HG03565 (cell line): ENCODE measurements around the gene KIF5B.

ENCODE experiments used
- ATAC-seq: cut with Tn5 transposase; IDR thresholded peaks from one replicate; pipeline ENCODE4 v1.9.1; 2021; ENCODE audit warnings: mild to moderate bottlenecking, moderate library complexity; ENCODE audit not compliant: unreplicated experiment

The KIF5B gene

DNA sequence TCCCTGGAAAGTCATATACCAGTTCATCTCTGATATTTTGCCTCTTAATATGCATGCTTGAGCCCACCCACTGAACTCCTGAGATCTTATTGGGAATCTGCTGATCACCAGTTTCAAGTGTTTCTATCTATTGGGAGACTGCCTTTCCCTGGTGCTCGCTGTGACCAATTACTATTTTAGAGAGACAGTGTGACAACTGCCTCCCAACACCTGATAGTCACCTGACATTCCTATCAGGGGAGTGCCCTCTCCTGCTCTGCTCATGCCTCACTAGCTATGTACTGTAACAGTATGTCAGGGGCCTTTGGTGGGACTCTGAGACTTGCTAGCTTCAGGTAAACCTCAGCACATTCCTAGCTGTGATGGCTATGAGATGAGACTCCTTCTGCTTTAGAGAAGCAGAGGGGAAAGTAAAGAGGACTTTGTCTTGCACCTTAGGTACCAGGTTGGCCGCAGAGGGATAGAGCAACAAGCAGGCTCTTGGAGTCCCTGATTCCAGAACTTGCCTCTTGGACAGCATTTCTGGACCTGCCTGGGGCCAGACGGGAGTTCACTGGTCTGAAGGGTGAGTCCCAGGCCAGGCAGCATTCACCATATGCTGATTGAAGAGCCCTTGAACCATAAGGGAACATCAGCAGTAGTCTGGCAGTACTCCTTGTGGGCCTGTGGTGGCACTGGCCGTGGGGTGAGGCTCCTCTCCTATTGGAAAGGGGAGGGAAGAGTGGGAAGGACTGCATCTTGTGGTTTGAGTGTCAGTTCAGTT lies 93.2 kb downstream of the KIF5B start:
- ATAC-seq = no peak

DNA sequence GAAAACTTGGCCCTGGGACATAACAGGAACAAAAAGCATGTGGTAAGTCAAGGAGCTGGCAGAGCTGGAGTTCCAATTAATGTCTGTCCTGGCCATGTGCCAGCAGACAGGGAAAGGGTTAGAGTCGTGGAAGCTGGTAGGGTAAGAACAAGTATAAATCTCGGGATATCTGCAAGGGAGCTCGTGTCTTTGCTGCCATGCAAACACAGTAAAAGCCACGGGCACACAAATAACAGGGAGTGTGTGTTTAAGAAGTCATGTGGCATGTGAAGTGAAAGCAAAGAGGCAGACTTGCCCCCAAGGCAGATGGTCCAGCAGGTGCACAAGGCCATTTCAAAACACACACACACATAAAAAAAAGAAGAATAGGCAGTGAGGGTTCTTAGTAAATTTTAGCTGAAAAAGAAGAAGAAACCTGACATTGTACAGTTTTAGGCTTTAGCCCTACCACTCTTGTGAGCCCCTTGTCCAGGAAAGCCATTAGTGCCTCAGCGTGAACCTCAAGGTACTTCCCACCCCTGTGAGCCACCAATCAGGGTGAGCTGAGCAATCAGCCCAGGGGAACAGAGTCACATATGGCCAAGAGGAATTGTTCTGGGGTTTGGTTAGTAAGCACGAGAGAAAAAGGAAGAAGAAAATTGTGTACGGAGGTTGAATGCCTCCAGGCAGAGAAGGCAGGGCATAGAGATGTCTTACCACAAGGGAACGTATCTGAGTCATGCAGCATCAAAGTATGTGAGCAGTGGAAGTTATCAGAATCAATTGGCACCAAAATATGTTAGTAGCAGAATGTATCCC lies 94.7 kb downstream of the KIF5B start:
- no peak for ATAC-seq

DNA sequence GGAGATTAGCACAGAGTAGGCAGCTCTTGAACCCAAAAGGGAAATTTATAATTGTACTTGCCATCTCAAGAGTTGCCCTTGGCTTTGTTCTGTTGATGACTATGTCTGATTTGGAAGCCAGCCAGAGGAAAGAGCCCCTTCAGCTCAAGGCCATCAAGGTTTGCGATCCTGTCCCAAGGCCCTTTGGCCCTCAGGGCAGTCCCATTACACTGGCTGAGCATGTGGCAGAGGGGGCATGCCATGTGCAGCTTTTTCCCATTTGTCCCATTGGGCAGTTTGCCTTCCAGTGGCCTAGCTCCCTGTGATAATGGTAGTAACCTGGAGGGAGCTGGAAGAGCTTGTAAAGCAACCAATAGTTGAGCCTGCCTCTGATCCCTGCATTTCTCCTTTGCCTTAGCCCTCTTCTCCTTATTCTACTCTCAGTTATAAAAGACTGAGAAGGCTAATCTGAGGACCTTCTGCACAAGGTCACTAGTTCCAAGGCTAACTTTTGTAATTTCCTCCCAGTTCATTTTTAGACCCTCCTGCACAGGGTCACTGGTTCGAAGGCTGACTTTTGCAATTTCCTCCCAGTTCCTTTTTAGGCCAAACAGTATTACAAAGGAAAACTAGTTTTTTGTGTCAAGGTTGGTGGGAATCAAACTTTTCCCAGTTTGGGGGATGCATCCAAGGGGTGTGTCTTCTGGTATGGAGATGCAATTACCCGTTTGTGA lies 96.6 kb downstream of the KIF5B start:
- ATAC-seq = no peak
